Activated CD4-positive, alpha-beta T cell treated with anti-CD3 and anti-CD28 coated beads, Interleukin-2, amount 50 U/mL, for 1 hour (primary cell): Measurements from ENCODE around the gene MAP3K15.
"Not testable (repeated sequence)": the region's sequence is repeated elsewhere in the genome, so short reads cannot be mapped to it uniquely, and the experiment has no call there.

Source experiments
- DNase-seq: peaks from one replicate; pipeline ENCODE4 v3.0.0-alpha.2; 2020

MAP3K15 gene

DNA sequence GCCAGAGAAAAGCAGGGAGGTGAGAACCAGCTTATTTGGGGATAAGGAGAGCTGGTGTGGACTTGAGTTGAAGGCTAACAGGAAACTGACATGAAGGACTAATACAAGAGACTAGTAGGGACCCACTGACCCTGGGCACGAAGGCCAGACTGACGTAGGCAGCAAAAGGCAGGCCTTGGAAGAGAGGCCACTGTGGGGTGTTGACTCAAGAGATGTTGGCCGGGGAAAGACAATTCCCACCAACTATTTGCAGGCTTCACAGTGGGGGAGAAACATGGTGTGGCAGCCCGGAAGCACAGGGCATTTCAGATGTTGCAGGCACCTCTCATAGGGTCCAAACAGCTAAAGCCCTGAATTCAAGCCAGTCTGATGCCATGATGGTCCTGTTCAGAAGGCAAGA, 24.4 kb upstream of the MAP3K15 start:
- no peak for DNase-seq

DNA sequence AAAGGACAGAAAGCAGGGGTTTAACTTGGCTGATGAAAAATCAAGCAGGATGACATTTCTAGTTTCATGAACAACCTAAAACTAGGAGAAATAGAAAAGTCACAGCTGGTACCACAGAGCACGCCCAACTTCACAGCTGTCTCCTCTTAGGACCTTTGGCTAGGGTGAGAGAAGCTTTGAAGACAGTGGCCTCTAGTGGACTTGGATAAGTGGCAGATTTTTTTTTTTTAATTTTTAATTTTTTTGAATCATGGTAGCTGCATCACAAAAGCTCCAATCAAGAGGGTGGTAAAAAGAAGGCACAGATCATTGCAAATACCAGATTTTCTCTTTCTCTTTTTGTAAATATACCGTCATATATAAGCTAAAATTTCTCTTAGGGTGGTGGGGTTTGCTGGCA, 20.2 kb upstream of the MAP3K15 start:
- DNase-seq: no peak

DNA sequence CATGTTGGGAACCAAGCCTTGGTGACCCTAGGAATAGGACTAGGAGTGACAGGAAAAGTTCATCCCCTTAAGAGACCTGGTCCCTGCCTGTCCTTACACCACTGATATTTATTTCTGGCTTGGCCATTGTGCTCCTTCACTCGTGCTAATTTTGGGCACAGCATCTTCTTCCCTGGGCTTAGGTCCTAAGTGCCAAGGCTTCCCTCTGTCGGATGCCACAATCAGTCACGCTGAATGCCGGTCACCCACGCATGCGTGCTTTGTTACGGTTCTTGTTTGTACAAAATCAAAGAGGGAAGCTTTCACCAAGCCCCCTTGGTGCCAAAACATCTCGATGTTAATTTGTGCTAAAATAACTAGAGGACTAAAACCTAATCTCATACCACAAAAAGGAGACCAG, 17.4 kb upstream of the MAP3K15 start:
- no peak for DNase-seq

DNA sequence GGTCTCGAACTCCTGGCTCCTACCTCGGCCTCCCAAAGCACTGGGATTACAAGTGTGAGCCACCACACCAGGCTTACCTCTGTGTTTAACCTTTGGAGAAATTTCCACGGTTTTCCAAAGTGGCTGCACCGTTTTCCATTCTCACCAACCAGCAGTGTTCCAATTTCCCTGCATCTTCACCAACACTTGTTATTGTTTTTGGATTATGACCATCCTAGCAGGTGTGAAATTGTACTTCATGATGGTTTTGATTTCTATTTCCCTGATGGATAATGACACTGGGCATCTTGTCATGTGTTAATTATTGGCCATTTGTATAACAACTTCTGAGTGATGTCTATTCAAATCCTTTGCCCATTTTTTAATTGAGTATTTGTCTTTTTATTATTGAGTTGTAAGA, 2.7 kb upstream of the MAP3K15 start:
- no peak for DNase-seq

DNA sequence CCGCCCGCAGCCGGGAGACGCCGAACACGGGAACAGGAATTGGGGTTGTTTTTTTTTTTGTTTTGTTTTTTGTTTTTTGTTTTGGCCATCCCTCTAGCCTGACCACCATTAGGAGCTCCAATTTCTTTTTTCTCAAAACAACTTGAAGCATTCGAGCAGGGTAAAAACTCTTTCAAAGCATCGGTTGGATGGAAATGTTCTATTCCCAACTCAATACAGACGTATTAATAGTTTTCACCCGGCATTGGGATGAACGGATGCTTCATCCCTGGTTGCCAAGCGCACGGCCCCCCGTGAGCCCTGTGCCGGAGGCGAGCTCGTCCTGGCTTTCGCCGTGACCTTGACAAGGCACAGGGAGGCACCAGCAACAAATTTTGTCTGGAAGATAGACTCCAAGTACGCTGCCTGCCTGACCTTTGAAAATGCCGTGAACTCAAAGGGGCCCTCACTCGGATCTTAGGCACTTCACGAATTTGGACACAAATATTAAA, 352 bp upstream of the MAP3K15 start:
- no peak for DNase-seq

DNA sequence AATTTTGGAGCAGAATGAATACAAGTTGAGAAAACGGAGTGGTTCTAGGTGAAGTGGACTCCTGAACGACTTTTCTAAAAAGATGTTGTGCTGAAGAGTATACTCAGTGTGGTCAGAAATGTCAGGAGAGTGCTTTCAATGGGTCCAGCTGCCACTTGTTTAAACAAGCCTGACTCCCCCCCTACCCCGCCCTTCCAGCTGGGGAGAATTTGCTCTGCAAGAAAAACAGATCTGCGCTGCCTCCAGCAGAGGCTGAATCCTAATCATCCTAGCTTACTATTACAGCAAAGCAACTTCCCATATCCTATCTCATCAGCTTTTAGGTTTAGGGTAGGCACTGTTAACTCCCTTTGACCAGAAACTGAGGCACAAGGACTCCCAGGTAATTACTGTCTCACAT, 1.9 kb downstream of the MAP3K15 start:
- DNase-seq: no peak

DNA sequence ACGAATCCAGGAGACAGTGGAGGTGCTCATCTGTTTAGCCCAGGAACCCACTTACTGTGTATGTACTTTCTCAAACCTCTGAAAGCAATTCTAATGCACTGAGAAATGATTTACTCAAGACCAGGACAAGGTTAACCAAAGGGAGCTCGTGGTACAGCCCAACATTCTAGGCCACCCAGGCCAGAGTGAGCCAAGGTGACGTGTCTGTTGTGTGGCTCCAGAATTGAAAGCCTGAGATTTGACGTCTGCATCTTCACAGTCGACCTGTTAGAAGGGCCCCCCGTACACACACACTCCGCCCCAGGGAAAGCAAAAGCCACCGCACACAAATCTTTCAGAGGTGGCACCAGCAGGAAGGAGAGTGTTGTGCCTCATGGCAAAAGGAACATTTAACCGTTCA, 2.3 kb downstream of the MAP3K15 start:
- no peak for DNase-seq

DNA sequence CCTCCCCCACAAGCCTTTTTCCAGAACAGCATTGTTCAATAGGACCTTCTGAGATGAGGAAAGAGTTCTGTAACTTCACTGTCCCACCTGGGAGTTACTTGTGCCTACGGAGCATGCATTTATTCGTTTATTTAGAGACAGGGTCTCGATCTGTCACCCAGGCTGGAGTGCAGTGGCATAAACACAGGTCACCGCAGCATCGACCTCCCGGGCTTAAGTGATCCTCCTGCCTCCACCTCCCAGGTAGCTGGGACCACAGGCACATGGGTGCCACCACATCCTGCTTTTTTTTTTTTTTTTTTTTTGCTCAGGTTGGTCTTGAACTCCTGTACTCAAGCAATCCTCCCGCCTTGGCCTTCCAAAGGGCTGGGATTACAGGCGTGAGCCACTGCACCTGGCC, 2.9 kb downstream of the MAP3K15 start:
- DNase-seq: no peak

DNA sequence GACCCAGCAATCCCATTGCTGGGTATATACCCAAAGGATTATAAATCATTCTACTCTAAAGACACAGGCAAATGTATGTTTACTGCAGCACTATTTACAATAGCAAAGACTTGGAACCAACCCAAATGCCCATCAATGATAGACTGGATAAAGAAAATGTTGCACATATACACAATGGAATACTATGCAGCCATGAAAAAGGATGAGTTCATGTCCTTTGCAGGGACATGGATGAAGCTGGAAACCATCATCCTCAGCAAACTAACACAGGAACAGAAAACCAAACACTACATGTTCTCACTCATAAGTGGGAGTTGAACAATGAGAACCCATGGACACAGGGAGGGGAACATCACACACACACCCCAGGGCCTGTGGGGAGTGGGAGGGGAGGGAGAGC, 3.5 kb downstream of the MAP3K15 start:
- not testable (repeated sequence) for DNase-seq

DNA sequence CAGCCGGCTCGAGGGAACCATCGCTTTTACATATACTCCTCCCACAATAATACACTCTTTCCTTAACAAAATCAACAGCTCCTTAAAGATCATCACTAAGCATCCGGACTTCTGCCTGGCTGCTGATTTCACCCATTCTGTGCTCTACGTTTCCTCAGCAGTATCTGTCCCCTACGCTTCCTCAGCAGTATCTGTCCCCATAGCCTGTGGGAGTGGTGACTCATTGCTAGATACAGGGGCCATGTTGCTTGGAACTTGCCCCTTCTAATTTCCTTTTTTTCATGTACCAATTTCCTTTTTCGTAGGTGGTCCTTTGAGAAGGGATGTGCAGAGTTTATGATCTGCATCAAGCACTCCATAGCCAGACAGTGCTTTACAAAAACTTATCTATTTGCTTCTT, 18.6 kb downstream of the MAP3K15 start:
- DNase-seq: no peak

DNA sequence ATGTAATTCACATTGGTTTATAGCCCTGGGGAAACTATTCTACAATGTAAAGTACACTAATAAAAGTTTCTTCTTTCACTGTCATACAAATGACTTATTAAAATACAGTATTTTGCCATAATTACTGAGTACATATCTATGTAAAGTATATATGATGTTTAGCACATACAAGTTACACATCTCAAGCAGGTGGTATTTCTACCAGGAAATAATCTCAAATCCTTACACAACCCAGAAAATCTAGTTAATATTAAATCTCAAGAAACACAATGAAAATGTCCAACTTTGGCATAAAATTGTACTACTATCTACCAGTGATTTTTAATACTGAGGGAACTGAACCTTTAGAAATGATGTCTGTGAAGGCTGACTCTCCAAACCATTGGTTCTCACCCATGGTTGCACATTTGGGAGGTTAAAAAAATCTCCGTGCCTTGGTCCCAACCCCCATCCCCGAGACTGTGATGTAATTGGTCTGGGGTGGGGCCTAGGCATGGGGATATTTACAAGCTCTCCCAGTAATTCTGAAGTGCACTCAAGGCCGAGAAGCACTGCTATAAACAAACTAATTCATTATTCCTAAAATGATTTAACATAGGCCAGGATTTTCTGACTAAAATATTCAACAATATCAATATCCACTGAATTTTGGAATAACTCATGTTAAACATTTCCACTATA, 27.6 kb downstream of the MAP3K15 start:
- DNase-seq: no peak

DNA sequence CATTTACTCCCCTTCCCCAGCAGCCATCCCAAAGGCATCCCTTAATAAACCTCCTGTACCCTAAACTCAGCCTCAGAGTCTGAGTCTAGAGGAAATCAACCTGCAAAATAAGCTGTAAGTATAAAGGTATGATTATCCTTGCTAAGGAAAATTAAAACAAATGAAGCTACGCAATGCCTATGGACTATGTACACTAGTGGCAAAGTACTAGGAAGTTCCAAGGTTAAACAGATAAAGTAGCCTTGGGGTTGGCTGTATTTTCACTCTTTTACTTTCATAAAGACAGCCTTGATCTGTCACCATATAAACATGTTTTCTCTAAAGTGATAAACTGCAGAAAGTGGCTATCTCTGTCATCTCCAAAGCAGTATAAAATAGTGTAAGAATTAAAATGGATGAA, 35.9 kb downstream of the MAP3K15 start:
- no peak for DNase-seq

DNA sequence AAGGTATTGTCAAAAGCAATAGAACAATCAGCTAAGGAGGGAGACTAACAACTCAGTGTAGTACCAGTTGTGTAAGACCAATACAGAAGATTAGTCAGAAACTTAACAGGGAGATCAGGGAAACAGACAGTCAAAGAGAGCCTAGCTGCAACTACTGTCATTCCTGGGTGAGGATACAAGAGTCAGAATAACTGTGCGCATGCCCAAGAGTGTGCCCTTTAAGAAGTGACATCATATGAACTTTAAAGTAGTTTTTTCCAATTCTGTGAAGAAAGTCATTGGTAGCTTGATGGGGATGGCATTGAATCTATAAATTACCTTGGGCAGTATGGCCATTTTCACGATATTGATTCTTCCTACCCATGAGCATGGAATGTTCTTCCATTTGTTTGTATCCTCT, 46.9 kb downstream of the MAP3K15 start:
- not testable (repeated sequence) for DNase-seq

DNA sequence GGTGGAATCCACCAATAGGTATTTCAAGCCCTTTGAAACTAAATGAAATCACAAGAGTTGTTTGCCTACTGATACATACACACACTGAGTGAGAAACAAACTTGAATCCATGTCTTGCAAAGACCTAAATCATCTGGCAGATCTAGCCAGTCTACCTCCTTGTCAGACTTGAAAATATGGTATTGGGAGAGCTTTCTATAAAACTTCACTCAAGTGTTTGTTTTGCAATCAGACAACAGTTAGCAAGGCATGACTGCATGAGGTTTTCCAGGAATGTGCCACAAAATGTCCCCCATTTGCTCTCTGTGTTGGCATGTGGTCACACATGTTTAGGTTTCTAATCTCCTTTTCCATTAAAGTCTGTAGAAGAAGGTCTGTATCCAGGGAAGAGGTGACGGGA, 52.4 kb downstream of the MAP3K15 start:
- DNase-seq: no peak

DNA sequence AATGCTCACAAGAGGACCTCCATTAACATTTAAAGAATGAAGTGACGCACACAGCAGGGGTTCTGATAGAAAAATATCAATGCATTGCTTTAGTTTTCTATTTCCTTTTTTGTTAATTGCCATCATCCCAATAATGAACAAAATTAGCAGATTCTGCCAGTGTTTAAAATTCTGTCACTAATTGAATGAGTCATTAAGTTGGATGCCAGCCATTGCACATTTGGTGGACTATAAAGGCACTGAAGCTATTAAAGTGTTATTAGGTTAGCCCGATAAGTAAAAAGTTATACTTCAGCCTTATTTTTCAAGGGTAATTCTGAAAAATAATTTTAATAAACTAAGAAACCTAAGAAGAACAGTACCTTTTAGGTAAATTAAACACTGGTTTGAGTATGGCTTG, 53.1 kb downstream of the MAP3K15 start:
- no peak for DNase-seq

DNA sequence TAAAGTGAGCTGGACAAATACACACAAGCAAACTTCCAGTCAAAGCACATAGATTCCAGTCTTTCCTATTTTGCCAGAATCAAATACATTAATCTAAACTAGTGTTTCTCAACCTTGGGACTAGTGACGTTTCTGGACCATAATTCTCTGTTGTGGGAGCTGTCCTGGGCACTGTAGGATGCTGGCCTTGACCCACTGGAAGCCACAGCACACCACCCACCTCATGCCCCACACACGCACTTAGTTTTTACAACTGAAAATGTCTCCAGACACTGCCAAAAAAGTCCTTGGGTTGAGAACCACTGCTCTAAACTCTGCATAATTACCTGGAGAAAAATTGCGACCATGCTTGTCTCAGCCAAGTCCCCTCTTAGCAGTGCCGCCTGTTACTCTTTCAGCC, 57.6 kb downstream of the MAP3K15 start:
- DNase-seq: no peak

DNA sequence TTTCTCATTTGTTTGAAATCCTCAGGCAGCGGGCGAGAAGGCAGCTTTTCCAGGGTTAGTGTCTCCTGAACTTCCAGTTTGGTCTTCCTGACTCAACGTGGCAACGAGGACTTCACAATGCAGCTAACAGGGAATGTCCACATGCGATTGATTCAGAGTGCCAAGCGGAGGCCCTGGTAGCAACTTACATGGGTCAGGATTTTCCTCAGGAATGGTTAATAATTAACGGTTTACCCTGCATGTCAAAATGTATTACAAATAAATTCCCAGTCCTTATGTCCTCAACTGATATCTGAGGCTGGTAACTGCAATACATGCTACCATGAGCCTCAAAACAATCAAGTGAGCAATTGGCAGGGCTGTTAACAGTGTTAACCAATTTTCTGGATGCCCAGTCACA, 67.2 kb downstream of the MAP3K15 start:
- no peak for DNase-seq

DNA sequence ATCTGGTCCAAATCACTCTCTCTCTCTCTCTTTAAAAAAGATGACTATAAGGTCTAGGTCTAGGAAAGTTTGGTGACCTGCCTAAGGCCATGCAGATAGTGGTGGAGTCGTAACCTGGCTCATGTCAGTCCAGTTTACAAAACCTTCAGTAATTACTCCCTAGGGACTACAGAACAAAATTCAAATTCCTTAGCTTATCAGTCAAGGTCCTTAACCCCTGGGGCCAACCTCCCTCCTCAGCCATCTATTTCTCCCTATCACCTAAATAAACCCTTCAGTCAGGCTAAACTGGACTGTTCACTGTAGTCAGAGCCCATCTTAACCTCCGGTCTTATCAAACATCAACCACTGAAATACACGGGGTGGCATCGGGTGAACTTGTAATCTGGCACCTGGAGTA, 68.9 kb downstream of the MAP3K15 start:
- no peak for DNase-seq

DNA sequence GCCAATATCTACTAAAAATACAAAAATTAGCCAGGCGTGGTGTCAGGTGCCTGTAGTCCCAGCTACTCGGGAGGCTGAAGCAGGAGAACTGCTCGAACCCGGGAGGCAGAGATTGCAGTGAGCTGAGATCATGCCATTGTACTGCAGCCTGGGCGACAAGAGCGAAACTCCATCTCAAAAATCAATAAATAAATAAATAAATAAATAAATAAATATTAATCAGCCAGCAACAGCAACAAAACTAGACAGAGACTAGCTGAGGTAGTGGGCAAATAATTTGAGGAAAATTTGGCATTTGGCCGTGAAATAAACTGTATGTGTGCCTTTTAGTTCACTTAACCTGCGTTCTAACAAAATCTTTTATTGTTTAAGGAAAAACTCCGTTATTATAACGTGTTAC, 69.5 kb downstream of the MAP3K15 start:
- not testable (repeated sequence) for DNase-seq

DNA sequence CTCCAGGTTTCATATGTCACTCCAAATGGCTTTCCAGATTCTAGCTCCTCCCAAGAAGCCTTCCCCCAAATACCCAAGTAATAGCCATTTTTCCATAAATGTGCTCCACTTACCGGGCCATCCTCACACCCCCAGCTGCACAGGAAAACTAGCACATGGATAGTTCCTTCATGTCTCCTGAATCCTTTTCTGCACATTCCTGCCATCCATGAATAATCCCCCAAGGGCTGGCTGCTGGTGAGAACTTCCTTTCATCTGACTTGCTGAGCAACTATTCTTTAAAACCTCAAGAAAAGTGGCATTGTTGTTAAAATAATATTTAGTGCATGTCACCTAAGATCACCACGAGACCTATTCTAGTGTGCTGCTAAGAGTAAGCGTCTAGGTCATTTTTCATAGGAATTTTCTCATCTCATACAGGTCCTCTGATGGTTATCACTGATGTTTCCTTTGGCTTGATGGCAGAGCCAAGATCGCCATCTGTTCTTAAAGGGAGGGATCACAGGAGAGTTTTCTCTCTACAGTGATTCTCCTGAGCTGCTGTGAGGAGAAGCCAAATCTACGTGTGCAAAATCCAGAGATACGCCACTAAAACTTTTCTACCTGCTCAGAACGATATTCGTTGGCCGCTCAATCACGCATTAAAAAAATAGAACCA, 71.3 kb downstream of the MAP3K15 start:
- DNase-seq: no peak

DNA sequence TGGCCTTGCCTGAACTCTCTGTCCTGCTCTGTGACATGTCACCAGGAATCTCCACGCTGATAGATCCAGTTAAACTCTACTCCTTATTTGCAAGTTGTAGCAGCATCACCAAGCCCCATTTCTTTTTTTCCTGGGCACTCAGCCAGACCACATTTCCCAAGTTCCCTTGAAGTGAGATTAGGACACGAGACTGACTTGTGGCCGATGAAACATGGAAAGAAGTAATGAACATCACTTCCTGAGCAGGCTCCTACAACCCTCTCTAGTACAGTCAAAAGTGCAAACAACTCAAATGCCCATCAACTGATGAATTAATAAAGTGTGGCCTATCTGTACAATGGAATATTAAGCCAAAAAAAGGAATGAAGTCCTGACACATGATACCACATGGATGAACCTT, 74.6 kb downstream of the MAP3K15 start:
- DNase-seq: no peak

DNA sequence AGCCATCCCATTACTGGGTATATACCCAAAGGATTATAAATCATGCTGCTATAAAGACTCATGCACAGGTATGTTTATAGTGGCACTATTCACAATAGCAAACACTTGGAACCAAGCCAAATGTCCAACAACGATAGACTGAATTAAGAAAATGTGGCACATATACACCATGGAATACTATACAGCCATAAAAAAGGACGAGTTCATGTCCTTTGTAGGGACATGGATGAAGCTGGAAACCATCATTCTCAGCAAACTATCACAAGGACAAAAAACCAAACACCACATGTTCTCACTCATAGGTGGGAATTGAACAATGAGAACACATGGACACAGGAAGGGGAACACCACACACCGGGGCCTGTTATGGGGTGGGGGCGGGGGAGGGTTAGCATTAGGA, 92.6 kb downstream of the MAP3K15 start:
- not testable (repeated sequence) for DNase-seq

DNA sequence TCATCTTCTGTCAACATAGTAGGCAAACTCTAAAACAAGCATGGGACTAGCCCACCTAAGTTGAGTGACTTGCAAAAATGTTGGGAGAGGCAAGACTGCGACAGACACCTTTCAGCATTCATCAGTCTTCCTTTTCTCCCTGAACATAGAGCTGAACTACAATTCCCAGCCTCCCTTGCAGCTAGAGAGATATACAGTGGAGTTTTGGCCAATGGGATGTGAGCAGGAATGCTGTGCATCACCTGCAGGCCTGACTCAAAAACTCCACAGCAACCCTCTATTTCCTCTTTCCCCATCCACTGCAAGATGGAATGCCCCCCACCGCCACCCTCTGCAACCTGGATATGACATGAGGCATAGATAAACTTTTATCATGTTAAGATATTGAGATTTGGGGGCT, 105.0 kb downstream of the MAP3K15 start:
- no peak for DNase-seq

DNA sequence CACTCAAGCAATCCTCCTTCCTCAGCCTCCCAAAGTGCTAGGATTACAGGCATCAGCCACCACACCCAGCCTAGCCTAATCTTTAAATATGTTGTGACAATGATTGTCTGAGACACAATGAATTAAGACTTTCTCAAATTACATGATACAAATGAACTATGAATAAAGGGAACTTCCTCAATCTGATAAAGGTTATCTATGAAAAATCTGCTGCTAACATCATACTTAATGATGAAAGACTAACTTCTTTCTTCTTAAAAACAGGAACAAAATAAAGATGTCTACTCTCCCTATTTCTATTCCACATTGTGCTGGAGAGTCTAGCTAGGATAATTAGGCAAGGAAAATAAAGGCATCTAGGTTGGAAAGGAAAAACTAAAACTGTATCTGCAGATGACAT, 111.6 kb downstream of the MAP3K15 start:
- no peak for DNase-seq

DNA sequence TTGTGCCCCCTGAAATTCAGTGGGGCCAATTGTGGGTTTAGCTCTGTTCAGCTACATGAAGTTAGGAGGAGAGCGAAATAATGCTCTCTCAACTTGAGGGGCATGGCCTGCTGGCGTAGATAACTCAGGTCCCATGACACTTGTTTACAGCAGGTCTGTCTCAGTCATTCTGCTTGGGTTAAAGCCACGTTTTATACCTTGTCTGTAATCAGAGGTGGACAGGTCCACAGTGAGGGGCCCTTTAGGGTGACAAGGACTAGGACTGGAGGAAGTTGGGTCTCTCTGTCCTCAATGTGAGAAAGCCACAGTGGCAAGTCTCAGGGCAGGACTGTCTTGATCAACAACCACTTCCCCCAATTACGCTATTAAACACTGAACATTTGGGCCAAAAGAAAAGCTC, 122.6 kb downstream of the MAP3K15 start:
- DNase-seq: no peak
